OCI-LY1 (cell line): ENCODE data around the gene ABHD16A.

Source experiments
- H2AFZ ChIP-seq: fragments of 200-600 bp; sonication (generic), shearing (Covaris generic); 2 replicates; pipeline ENCODE4 v1.6.0; 2014; ENCODE audit warnings: antibody characterized with exemption, mild to moderate bottlenecking, low read length
- H3F3A ChIP-seq: fragments of 200-600 bp; sonication (generic), shearing (Covaris generic); 2 replicates; pipeline ENCODE4 v1.6.0; 2014; ENCODE audit warnings: mild to moderate bottlenecking, antibody characterized with exemption, low read length, moderate library complexity; ENCODE audit not compliant: insufficient read depth
- H3K27ac ChIP-seq: fragments of 200-600 bp; sonication (generic); 2 replicates; pipeline ENCODE4 v1.5.1; 2014; ENCODE audit warnings: low read length, mixed run types, mild to moderate bottlenecking, low read depth; ENCODE audit not compliant: poor library complexity, severe bottlenecking
- H3K27me3 ChIP-seq: fragments of 200-600 bp; sonication (generic); 2 replicates; pipeline ENCODE4 v1.6.0; 2014; ENCODE audit warnings: antibody characterized with exemption, mild to moderate bottlenecking, low read length, moderate library complexity; ENCODE audit not compliant: insufficient read depth
- H3K36me3 ChIP-seq: fragments of 200-600 bp; sonication (generic); 2 replicates; pipeline ENCODE4 v1.6.1; 2014; ENCODE audit warnings: mild to moderate bottlenecking, antibody characterized with exemption, low read length, moderate library complexity, mixed read lengths; ENCODE audit not compliant: insufficient read depth
- H3K4me1 ChIP-seq: fragments of 200-600 bp; sonication (generic); 2 replicates; pipeline ENCODE4 v1.5.1; 2014; ENCODE audit warnings: mild to moderate bottlenecking, low read length, moderate library complexity; ENCODE audit not compliant: insufficient read depth, severe bottlenecking
- H3K4me2 ChIP-seq: fragments of 200-600 bp; sonication (generic), shearing (Covaris generic); 2 replicates; pipeline ENCODE4 v1.6.1; 2014; ENCODE audit warnings: low read length
- H3K4me3 ChIP-seq: fragments of 200-600 bp; sonication (generic); 2 replicates; pipeline ENCODE4 v1.5.1; 2014; ENCODE audit warnings: low read length, low read depth, mild to moderate bottlenecking, mixed read lengths; ENCODE audit not compliant: poor library complexity, severe bottlenecking
- H3K79me2 ChIP-seq: fragments of 200-600 bp; shearing (Covaris generic); 2 replicates; pipeline ENCODE4 v1.6.1; 2016; ENCODE audit warnings: mixed run types, low read length, mixed read lengths; ENCODE audit not compliant: insufficient read depth
- H3K9ac ChIP-seq: fragments of 200-600 bp; sonication (generic), shearing (Covaris generic); 2 replicates; pipeline ENCODE4 v1.6.1; 2014; ENCODE audit warnings: mild to moderate bottlenecking, low read length, mixed read lengths
- H3K9me2 ChIP-seq: fragments of 200-600 bp; sonication (generic), shearing (Covaris generic); 2 replicates; pipeline ENCODE4 v1.6.1; 2014; ENCODE audit warnings: low read depth, mild to moderate bottlenecking, low read length, mixed read lengths
- H3K9me3 ChIP-seq: fragments of 200-600 bp; shearing (Covaris generic); 2 replicates; pipeline ENCODE4 v1.6.1; 2014; ENCODE audit warnings: low read length, mixed read lengths
- H4K20me1 ChIP-seq: fragments of 200-600 bp; sonication (generic), shearing (Covaris generic); 2 replicates; pipeline ENCODE4 v1.6.0; 2016; ENCODE audit warnings: mild to moderate bottlenecking, low read length; ENCODE audit not compliant: insufficient read depth
- EZH2 ChIP-seq: fragments of 200-600 bp; sonication (generic), shearing (Covaris generic); IDR thresholded peaks from 2 replicates; pipeline ENCODE4 v1.8.0; 2017; ENCODE audit warnings: borderline replicate concordance, mixed run types, mild to moderate bottlenecking, antibody characterized with exemption, low read length, moderate library complexity, mixed read lengths
- TF ChIP-seq, protein P1 (sequence below): fragments of 200-600 bp; sonication (generic), shearing (Covaris generic); IDR thresholded peaks from 2 replicates; pipeline ENCODE4 v1.5.1; 2017; ENCODE audit warnings: mild to moderate bottlenecking, antibody characterized with exemption, low read length, moderate library complexity, mixed read lengths

ABHD16A gene

DNA sequence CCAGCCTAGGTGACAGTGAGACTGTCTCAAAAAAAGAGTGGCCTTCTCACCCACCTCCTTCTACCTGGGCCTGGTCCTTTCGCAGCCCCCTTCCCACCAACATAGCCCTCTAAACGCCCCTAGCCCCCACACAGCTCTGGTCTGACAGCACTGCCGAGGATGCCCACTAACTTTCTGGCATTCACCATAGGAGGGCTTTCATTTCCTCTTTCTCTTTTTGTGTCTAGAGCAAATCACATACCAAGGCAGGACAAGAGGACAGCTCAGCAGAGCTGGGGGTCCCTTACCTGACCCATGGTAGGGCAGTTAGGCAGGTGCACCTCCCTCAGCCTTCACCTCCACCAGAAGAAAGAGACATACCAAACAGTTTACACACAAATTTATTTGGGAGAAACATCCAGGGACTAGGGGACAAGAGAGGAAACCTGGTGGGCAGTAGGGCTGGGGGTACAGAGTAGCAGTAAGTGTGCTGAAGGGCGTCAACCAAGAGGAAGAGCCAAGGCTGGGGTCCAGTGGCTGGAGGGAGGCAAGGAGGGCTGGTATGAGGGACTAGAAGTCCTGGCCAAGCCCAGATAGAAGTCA is 26.7 kb downstream of the ABHD16A start:
- H3K4me2 ChIP-seq: no peak overlapping the region
- no peak overlapping the region for H3K9ac ChIP-seq
- H3K9me2 ChIP-seq: no peaks in the 10 kb centered on the region
- H3K36me3 ChIP-seq: peaks cover 21% of the 10 kb centered on the region
- TF ChIP-seq, protein P1, sequence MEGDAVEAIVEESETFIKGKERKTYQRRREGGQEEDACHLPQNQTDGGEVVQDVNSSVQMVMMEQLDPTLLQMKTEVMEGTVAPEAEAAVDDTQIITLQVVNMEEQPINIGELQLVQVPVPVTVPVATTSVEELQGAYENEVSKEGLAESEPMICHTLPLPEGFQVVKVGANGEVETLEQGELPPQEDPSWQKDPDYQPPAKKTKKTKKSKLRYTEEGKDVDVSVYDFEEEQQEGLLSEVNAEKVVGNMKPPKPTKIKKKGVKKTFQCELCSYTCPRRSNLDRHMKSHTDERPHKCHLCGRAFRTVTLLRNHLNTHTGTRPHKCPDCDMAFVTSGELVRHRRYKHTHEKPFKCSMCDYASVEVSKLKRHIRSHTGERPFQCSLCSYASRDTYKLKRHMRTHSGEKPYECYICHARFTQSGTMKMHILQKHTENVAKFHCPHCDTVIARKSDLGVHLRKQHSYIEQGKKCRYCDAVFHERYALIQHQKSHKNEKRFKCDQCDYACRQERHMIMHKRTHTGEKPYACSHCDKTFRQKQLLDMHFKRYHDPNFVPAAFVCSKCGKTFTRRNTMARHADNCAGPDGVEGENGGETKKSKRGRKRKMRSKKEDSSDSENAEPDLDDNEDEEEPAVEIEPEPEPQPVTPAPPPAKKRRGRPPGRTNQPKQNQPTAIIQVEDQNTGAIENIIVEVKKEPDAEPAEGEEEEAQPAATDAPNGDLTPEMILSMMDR: no peak
- no peak for TF ChIP-seq EZH2
- no peaks in the 10 kb centered on the region for H3K79me2 ChIP-seq
- H3F3A ChIP-seq: no peaks in the 10 kb centered on the region
- no peak overlapping the region for H2AFZ ChIP-seq
- no peaks in the 10 kb centered on the region for H4K20me1 ChIP-seq
- H3K27me3 ChIP-seq: no peaks in the 10 kb centered on the region
- H3K4me3 ChIP-seq: no peak overlapping the region
- H3K4me1 ChIP-seq: peaks cover 14% of the 10 kb centered on the region
- no peaks in the 10 kb centered on the region for H3K9me3 ChIP-seq
- no peak overlapping the region for H3K27ac ChIP-seq

DNA sequence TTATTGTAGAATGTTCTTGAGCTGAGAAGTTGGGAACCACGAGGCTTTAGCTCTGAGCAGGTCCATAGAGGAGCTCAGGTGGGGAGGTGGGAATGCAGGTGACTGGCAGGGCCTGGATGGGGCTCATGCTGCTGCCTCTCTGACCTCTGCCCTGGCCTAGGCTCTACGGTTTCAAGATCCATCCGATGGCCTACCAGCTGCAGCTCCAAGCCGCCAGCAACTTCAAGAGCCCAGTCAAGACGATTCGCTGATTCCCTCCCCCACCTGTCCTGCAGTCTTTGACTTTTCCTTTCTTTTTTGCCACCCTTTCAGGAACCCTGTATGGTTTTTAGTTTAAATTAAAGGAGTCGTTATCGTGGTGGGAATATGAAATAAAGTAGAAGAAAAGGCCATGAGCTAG is 33.4 kb downstream of the ABHD16A start, which contains the start of gene LY6G5B:
Gene LY6G5B (plus strand): TSS at position 301 of the 400 bp plus-strand sequence. CDS start 975 bp downstream, outside the sequence.
- Histone ChIP-seq H3K27ac (no peak within 1 kb of the TSS), H3K4me3 (no peak within 1 kb of the TSS), H3K9me3 (no peaks in the 10 kb centered on the region), H3K4me2 (no peak within 1 kb of the TSS), H3K36me3 (peaks cover 76% of the 10 kb centered on the region), H2AFZ (no peak within 1 kb of the TSS), H3K27me3 (no peaks in the 10 kb centered on the region), H4K20me1 (no peaks in the 10 kb centered on the region), H3F3A (no peaks in the 10 kb centered on the region), H3K9ac (no peak within 1 kb of the TSS), H3K4me1 (peaks cover 7% of the 10 kb centered on the region), H3K9me2 (no peaks in the 10 kb centered on the region), H3K79me2 (peaks cover 10% of the 10 kb centered on the region)
- TF ChIP-seq, protein P1: no peak
- TF ChIP-seq EZH2: no peak

DNA sequence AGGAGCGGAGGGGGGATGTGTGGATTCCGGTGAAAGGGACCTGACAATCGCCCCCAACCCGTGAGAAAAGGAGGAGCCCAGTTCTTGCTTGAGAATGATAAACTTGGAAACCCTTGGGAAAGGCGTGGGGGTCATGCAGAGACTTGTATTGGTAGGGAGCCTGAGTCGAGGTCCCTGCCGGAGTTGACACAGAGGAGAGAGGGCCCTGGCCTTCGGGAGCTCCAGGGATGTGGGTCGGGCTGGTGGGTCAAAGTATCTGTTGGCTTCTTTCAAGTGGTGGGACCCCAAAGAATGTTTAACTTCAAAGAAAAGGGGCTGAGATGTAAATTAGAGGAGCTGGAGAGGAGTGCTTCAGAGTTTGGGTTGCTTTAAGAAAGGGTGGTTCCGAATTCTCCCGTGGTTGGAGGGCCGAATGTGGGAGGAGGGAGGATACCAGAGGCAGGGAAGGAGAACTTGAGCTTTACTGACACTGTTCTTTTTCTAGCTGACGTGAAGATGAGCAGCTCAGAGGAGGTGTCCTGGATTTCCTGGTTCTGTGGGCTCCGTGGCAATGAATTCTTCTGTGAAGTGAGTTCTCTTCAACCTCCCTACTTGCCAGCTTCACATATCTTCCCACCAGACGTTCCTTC is 36.7 kb downstream of the ABHD16A start:
- Histone ChIP-seq H4K20me1 (no peaks in the 10 kb centered on the region), H3K9me2 (no peaks in the 10 kb centered on the region), H3K36me3 (peaks cover 72% of the 10 kb centered on the region), H3K27me3 (no peaks in the 10 kb centered on the region), H3K4me2 (peak overlapping the region; percentile 99), H3K79me2 (peaks cover 21% of the 10 kb centered on the region), H3K9me3 (no peaks in the 10 kb centered on the region), H3K27ac (peak overlapping the region; percentile 97), H2AFZ (no peak overlapping the region), H3F3A (no peaks in the 10 kb centered on the region), H3K4me3 (peak overlapping the region; percentile 100), H3K4me1 (peaks cover 35% of the 10 kb centered on the region), H3K9ac (peak overlapping the region; percentile 99)
- TF ChIP-seq EZH2: no peak
- TF ChIP-seq, protein P1: no peak
